Measurements from ENCODE around the gene KIF1C. TPM values are rescaled to one million over a fixed set of nuclear protein-coding genes. Genes with fewer than 3 reads are reported as not detected.
A peak's percentile ranks its signal among the peaks of the same experiment; 100 is the strongest.

Gene KIF1C
- total RNA-seq, 1 experiment from 2014 or later, result 85.6 TPM

- no peak overlapping the region for H3K9ac ChIP-seq (ENCODE audit: extremely low read depth, insufficient read length, low read length)
- no peak overlapping the region for H2BK20ac ChIP-seq (ENCODE audit: low read depth, low read length, poor library complexity, severe bottlenecking)
- H3K27me3 Mint-ChIP-seq (ENCODE audit: low read depth), result peaks cover 71% of the 10 kb centered on the region
- H3K9me3 ChIP-seq (ENCODE audit: control insufficient read depth, low read depth, low read length), result no peaks in the 10 kb centered on the region
- no peak overlapping the region for H3K56ac ChIP-seq (ENCODE audit: insufficient read length, low read depth, low read length)
- no peak overlapping the region for H2AFZ ChIP-seq (ENCODE audit: low read length)
- H3K4ac ChIP-seq (ENCODE audit: low read depth, low read length), result no peak overlapping the region
- H3K4me3 Mint-ChIP-seq, result no peak overlapping the region
- no peaks in the 10 kb centered on the region for H4K20me1 ChIP-seq (ENCODE audit: control insufficient read depth, insufficient read depth, insufficient read length)
- H4K91ac ChIP-seq (ENCODE audit: insufficient read length, low read depth, low read length), result no peak overlapping the region
- peaks cover 12% of the 10 kb centered on the region; the same call in 1 of the 2 replicates for H3K27me3 ChIP-seq (ENCODE audit: insufficient read depth, low read length)
- TF ChIP-seq CTCF (conservative IDR thresholded peaks at IDR 0.05), result no peak
- H3K36me3 Mint-ChIP-seq (ENCODE audit: insufficient read depth in 1 of 3, low read depth in 3 of 3), result peaks cover 0 to 26% (median 4%) of the 10 kb centered on the region in 3 experiments; a peak in 3 of 7 replicates
- H3K9me3 Mint-ChIP-seq, result no peaks in the 10 kb centered on the region
- no peak overlapping the region for H2BK5ac ChIP-seq (ENCODE audit: insufficient read length, low read length)
- no peak overlapping the region for H3K4me2 ChIP-seq (ENCODE audit: insufficient read depth, insufficient read length, low read length)
- H3K27ac Mint-ChIP-seq, result peak overlapping the region in 1 of 3 experiments; percentile 32; a peak in 1 of 7 replicates
- no peak overlapping the region for H3K27ac ChIP-seq (ENCODE audit: insufficient read length, low read depth, low read length)
- no peak overlapping the region for H4K5ac ChIP-seq (ENCODE audit: insufficient read length, low read depth, low read length)
- H2BK12ac ChIP-seq (ENCODE audit: insufficient read length, low read depth, low read length), result no peak overlapping the region
- no peaks in the 10 kb centered on the region for H3K79me1 ChIP-seq (ENCODE audit: insufficient read depth, low read depth, low read length, poor library complexity, severe bottlenecking)
- no peak overlapping the region for H2BK120ac ChIP-seq (ENCODE audit: low read depth, low read length, poor library complexity, severe bottlenecking)
- peaks cover 15 to 16% of the 10 kb centered on the region in 2 experiments for H3K4me1 Mint-ChIP-seq
- WGBS (ENCODE audit: extremely low coverage, insufficient read length, low lambda C conversion rate), result no CpG with 5 or more reads among the region's 5 CpGs
- H3K18ac ChIP-seq (ENCODE audit: insufficient read length, low read depth, low read length), result no peak overlapping the region
- peaks cover 7% of the 10 kb centered on the region for H3K23me2 ChIP-seq (ENCODE audit: insufficient read length, low read depth, low read length, poor library complexity, severe bottlenecking)
- DNase-seq, result no peak
- H3K14ac ChIP-seq (ENCODE audit: insufficient read depth, low read length), result no peak overlapping the region
- no peak overlapping the region for H3K23ac ChIP-seq (ENCODE audit: insufficient read length, low read depth, low read length)
- no peak overlapping the region for H4K8ac ChIP-seq (replicated peaks; ENCODE audit: insufficient read length, low read depth, low read length)
- H2AK5ac ChIP-seq (ENCODE audit: insufficient read length, low read length), result no peak overlapping the region
- no peaks in the 10 kb centered on the region for H3K79me2 ChIP-seq (ENCODE audit: insufficient read depth, low read length)
- H3K4me1 ChIP-seq (ENCODE audit: insufficient read depth, low read length), result peaks cover 4% of the 10 kb centered on the region; the same call in 1 of the 2 replicates
- no peak overlapping the region for H2BK15ac ChIP-seq (ENCODE audit: low read depth, low read length)
- no peak overlapping the region for H3T11ph ChIP-seq (ENCODE audit: low read length)
Measured at GRCh38 chr17:4982305-4982704, 15.4 kb upstream of the KIF1C start.

Data from H9 (cell line).